ENCODE measurements around the gene NAP1L4. TPM values are rescaled to one million over a fixed set of nuclear protein-coding genes. Genes with fewer than 3 reads are reported as not detected.
A peak's percentile ranks its signal among the peaks of the same experiment; 100 is the strongest.
"Not testable (repeated sequence)": the region's sequence is repeated elsewhere in the genome, so short reads cannot be mapped to it uniquely, and the experiment has no call there.

Gene NAP1L4
- total RNA-seq, 2 donors from 2014 or later, result 45.9 to 57.7 TPM

- 97 to 100% methylated on average over 1 to 13 of the region's 14 CpGs for WGBS, 2 donors
- no peaks in the 10 kb centered on the region for H3K27me3 ChIP-seq
- intact Hi-C loops (cut with DNase I), result no loop called here
- no peaks in the 10 kb centered on the region for H3K36me3 ChIP-seq (replicated peaks in 1 of 2; ENCODE audit: insufficient read depth in 1 of 2, low read depth in 2 of 2)
- peaks cover 31% of the 10 kb centered on the region for H3K4me1 ChIP-seq
- no peak for TF ChIP-seq CTCF (IDR thresholded peaks at IDR 0.05)
- TF ChIP-seq POLR2A (IDR thresholded peaks at IDR 0.05), result no peak
- H3K27ac ChIP-seq, result no peak overlapping the region
- DNase-seq (no peak), ATAC-seq (no peak)
- H3K4me3 ChIP-seq, result no peak overlapping the region
- H3K9me3 ChIP-seq, result no peaks in the 10 kb centered on the region
Observed at GRCh38 chr11:2908130-2908529, 84.0 kb downstream of the NAP1L4 start.

- ATAC-seq; H3K27ac ChIP-seq; H3K9me3 ChIP-seq; H3K36me3 ChIP-seq (replicated peaks in 1 of 2; ENCODE audit: insufficient read depth in 1 of 2, low read depth in 2 of 2); intact Hi-C loops (cut with DNase I); DNase-seq; H3K4me3 ChIP-seq; H3K27me3 ChIP-seq: not testable (repeated sequence)
- peaks cover 17% of the 10 kb centered on the region for H3K4me1 ChIP-seq
- WGBS, 2 donors, result 82 to 83% methylated on average over 7 of the region's 7 CpGs
Observed at GRCh38 chr11:2905299-2905698, 86.8 kb downstream of the NAP1L4 start.

- WGBS, 2 donors, result 82 to 92% methylated on average over 16 to 20 of the region's 21 CpGs
- H3K9me3 ChIP-seq, result no peaks in the 10 kb centered on the region
- peaks cover 17% of the 10 kb centered on the region for H3K4me1 ChIP-seq
- intact Hi-C loops (cut with DNase I), result no loop called here
- DNase-seq, result no peak
- no peak overlapping the region for H3K27ac ChIP-seq
- no peak for ATAC-seq
- H3K4me3 ChIP-seq, result no peak overlapping the region
- H3K36me3 ChIP-seq (replicated peaks in 1 of 2; ENCODE audit: insufficient read depth in 1 of 2, low read depth in 2 of 2), result no peaks in the 10 kb centered on the region
- TF ChIP-seq CTCF (IDR thresholded peaks at IDR 0.05) (no peak), POLR2A (IDR thresholded peaks at IDR 0.05) (no peak)
- no peaks in the 10 kb centered on the region for H3K27me3 ChIP-seq
Observed at GRCh38 chr11:2904153-2905052, 87.7 kb downstream of the NAP1L4 start.

- Histone ChIP-seq H3K4me3 (no peak overlapping the region), H3K4me1 (peaks cover 17% of the 10 kb centered on the region), H3K9me3 (no peaks in the 10 kb centered on the region), H3K27me3 (no peaks in the 10 kb centered on the region), H3K36me3 (replicated peaks in 1 of 2; ENCODE audit: insufficient read depth in 1 of 2, low read depth in 2 of 2) (no peaks in the 10 kb centered on the region), H3K27ac (no peak overlapping the region)
- ATAC-seq, result no peak
- WGBS, 2 donors, result 73 to 95% methylated on average over 7 of the region's 7 CpGs
- intact Hi-C loops (cut with DNase I), result no loop called here
- TF ChIP-seq CTCF (IDR thresholded peaks at IDR 0.05) (no peak), POLR2A (IDR thresholded peaks at IDR 0.05) (no peak)
- no peak for DNase-seq
Observed at GRCh38 chr11:2903672-2904011, 88.5 kb downstream of the NAP1L4 start.

- WGBS, 2 donors, result 82 to 90% methylated on average over 13 to 23 of the region's 23 CpGs
Observed at GRCh38 chr11:2902784-2903671, 89.1 kb downstream of the NAP1L4 start.

More at GRCh38 chr11:2902784-2903671, 89.1 kb downstream of the NAP1L4 start:
- H3K27me3 ChIP-seq, result no peaks in the 10 kb centered on the region
- H3K4me3 ChIP-seq, result no peak overlapping the region
- peaks cover 17% of the 10 kb centered on the region for H3K4me1 ChIP-seq
- intact Hi-C loops (cut with DNase I), result no loop called here
- no peaks in the 10 kb centered on the region for H3K36me3 ChIP-seq (replicated peaks in 1 of 2; ENCODE audit: insufficient read depth in 1 of 2, low read depth in 2 of 2)
- H3K9me3 ChIP-seq, result no peaks in the 10 kb centered on the region
- DNase-seq (peak in 2 of 4 donors; percentile 58 to 70), ATAC-seq (no peak)
- TF ChIP-seq POLR2A (IDR thresholded peaks at IDR 0.05) (no peak), CTCF (IDR thresholded peaks at IDR 0.05) (no peak)
- peak overlapping the region in 3 of 4 donors; percentile 66 to 80 (median 78) for H3K27ac ChIP-seq
